Activated CD4-positive, alpha-beta T cell treated with anti-CD3 and anti-CD28 coated beads, Interleukin-2, amount 50 U/mL, for 16 hours (primary cell): Measurements from ENCODE around the gene TMEM237.
A peak's percentile ranks its signal among the peaks of the same experiment; 100 is the strongest.
"Not testable (repeated sequence)": the region's sequence is repeated elsewhere in the genome, so short reads cannot be mapped to it uniquely, and the experiment has no call there.

Source experiments
- DNase-seq: peaks from one replicate; pipeline ENCODE4 v3.0.0-alpha.2; 2020

TMEM237 gene, protein sequence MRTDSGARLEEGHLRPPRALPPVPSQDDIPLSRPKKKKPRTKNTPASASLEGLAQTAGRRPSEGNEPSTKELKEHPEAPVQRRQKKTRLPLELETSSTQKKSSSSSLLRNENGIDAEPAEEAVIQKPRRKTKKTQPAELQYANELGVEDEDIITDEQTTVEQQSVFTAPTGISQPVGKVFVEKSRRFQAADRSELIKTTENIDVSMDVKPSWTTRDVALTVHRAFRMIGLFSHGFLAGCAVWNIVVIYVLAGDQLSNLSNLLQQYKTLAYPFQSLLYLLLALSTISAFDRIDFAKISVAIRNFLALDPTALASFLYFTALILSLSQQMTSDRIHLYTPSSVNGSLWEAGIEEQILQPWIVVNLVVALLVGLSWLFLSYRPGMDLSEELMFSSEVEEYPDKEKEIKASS

DNA sequence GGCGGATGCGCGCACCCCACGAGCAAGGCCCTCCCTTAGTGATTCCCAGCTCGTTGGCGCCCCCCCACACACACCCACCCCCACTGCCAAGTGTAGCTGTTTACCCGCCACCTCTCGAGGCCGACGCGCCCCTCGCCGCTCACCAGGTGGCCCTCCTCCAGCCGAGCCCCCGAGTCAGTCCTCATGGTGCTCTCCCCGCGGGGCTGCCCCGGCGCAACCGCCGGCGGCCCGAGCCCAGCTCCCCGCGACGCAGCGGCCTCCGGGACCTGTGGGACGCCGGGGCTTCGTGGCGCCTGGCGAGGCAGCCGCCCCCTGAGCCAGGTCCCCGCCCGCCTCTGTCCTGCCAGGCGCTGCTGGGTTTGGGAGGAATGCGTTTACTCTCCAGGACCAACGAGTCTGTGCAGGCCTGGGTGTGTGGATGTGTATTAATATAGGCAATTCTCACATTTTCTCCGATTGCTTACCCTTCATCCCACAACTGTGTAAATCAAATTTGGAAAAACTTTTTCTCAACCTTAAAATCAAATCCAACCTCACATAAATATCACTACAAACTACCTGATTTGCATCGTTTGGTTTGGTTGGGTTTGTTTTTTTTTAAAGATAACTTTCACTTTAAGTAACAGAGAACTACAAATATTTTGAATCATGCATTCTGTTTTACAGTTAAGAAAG is at the start of gene TMEM237:
TMEM237 (minus strand) TSS at position 288 of the 675 bp plus-strand sequence; CDS start at position 185, 103 bp downstream.
- DNase-seq = peak; percentile 43

DNA sequence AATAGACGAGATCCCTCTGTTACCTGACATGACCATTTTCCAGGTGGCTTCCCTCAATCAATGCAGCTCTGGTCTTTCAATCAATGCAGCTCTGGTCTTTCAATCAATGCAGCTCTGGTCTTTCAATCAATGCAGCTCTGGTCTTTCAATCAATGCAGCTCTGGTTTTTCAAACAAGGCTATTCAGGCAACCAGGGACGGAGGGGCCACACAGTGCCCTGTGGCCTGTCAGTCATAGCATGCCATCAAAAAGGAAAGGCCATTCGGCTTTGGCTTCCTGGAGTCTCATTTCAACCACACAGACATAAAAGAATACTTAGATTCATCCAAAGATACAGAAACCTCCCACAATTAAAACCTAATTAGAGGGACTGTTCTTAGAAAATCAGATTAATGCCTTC is 41.9 kb upstream of the TMEM237 start:
- no peak for DNase-seq

DNA sequence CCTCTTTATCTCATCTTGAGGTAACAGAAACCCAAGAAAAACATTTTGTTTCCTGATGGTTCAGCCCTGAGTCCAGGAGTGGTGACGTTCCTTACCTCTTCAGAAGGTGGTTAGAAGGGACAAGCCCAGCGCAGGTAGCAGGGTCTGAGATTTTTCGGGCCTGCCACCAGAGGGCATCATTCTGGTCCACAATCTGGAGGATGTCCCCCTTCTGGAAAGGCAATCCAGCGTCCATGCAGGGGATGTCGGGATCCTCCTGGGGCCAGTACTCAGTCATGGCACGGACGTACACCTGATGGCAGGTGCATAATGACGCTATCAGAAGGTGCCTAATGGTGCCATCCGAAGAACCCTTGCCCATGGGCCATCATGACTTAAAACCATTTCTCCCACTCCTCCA is 37.4 kb upstream of the TMEM237 start:
- no peak for DNase-seq

DNA sequence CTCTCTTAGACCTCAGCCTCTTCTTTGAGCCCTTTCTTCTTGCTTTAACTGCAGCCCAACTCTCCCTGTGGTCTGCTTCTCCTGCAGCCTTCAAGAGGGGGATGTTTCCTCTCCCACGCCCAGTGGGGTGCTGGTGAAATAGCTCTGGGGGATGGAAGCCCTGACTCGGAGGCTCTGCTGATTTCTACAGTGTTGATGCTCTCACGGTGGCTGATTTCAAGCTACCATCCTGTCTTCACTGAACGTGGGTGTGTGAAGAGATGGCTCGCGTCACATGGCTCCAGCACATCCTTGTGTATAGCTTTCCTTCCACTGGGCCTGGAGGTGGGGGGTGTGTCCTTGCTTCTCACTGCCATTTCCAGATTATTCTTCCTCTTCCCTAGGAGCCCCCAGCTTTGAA is 35.1 kb upstream of the TMEM237 start:
- no peak for DNase-seq

DNA sequence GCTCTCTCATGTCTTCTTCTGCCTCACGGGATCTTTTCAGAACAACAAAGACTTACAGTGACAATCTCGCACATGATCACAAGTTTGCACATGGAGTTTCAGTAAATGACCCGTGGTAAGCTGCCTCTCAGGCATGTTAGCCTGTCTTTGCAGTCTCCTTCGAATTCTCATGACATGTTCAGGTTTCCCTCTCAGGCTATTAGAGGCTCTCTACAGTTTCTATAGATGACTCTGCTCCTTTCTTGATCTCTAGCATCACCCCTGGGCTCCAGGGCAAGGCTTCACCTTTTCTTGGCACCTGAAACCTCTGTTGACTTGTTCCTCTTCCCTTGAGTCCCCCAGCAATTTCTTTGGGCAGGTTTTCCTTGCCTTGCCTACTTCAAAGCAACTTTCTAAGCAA is 32.2 kb upstream of the TMEM237 start:
- no peak for DNase-seq

DNA sequence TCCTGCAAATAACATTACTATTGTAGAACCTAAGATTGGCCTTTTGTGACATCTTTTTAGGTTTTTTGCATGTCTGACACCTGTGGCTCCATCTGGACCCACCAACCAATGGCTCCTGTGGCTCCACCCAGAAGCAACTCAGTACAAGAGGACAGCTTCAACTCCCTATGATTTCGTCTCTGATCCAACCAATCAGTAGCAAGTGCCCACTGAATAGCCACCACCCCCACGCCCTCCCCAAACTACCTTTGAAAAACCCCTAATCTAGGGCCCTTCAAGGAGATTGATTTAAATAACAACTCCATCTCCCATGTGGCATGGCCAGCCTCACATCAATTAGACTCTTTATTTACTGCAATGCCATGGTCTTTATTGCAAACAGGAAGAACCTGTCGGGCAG is 31.5 kb upstream of the TMEM237 start:
- no peak for DNase-seq

DNA sequence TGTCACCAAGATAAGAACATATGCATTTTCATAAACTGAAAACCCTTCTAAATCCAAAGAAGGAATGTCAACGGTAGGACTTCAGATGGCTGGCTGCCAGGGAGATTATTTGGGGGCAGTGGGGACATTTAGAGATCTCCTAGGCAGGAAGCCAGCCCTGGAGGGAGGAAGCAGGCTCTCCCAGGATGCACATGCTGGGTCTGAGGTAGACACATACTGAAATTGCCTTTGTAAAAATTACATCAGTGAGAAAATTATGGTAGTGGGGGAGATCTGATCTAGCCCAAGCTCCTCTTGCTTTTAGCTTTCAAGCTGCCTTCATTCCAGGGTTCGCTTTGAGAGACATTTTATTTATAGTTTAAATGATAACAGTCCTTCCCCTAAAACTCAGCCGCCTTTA is 31.0 kb upstream of the TMEM237 start:
- DNase-seq = no peak

DNA sequence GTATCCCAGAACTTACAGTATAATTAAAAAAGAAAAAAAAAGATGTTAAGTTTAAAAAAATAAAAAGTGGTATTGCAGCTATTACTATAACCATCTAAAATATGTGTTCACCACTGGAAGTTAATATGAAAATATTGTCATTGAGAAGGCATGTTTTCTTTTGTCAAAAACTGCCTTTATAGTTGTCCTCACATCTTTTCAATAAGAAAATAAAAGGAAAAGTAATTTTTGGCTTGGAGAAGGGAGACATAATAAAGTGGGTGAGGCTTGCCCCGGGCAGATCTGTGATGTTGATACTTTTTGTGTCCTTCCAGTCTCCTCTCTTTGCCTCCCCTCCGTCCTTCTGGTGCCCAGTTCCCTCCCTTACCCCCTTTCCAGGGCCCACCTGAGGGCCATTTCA is 30.2 kb upstream of the TMEM237 start:
- no peak for DNase-seq

DNA sequence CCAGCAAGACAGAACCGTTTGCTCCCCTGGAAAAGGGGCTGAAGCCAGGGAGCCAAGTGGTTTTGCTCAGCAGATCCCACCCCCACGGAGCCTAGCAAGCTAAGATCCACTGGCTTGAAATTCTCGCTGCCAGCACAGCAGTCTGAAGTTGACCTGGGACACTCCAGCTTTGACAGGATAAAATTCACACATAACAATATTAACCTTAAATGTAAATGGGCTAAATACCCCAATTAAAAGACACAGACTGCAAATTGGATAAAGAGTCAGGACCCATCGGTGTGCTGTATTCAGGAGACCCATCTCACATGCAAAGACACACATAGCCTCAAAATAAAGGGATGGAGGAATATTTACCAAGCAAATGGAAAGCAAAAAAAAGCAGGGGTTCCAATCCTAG is 27.9 kb upstream of the TMEM237 start:
- not testable (repeated sequence) for DNase-seq

DNA sequence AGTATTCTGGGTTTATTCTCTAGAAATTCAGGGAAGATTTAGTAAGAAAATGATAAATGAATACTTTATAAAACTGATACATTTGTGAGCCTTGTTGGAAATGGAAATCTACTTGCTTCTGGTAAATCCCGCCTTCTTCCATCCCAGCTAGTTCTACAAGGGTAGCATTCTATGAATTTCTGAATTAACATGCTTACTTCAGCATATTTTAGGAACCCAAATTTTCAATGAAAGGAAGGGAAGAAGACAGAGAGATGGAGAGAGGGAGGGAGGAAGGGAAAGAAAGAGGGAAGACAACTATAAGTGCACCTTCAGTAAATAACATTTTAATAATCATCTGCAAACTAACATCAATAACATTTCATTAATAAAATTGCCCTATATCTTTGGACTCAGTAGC is 26.6 kb upstream of the TMEM237 start:
- no peak for DNase-seq

DNA sequence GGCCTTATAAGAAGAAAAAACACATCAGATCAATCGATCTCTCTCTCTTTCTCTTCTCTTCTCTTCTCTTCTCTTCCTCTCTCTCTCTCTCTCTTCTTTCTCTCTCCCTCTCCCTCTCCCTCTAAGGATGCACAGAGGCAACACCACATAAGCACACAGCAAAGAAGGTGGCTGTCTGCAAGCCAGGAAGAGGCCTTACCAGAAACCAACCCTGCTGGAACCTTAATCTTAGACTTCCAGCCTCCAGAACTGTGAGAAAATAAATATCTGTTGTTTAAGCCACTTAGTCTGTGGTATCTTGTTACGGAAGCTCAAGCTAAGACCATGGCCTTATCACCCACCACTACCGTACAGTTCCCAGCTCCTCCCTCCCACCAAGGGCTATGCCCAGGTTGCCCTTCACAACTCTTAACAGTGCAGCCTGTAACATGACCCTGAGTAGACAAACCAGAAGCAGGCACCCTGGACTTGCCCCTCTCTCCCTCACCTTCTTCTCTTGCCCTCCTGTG is 25.2 kb upstream of the TMEM237 start:
- DNase-seq = no peak

DNA sequence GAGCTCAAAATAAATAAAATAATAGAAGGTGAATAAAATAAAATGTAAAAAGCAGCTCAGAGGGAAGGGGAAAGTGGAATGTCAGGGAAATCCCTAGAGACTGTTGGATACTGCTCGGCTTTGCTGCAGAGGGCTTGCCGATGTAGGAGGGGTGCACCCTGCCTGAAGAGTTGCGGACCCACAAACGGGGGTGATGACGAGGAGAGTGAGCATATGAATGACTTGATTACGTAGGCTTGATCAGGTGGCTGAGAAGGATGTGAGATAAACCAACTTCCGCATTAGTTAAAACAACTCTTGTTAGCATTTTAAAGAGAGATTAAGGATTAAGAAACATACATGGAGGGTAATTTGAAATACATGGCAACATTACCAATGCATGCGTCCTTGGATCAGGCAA is 21.0 kb upstream of the TMEM237 start:
- no peak for DNase-seq

DNA sequence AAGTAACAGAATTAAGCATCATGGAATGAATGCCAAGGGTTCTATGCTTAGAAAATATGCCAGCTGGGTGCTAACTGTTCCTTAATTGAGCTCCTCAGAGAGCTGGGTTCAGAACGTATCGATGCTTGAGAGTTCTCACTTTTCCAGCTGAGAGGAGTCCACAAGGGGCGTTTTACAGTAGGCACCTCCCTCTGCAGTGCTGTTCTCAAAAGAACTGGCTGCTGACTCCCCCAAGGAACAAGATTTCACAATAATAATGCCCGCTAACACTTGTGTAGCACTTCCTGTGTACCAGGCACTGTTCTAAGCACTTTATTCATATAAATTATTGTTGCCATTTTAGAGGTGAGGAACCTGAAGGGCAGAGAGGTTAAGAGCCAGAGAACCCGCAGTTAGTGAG is 18.1 kb upstream of the TMEM237 start:
- DNase-seq = no peak

DNA sequence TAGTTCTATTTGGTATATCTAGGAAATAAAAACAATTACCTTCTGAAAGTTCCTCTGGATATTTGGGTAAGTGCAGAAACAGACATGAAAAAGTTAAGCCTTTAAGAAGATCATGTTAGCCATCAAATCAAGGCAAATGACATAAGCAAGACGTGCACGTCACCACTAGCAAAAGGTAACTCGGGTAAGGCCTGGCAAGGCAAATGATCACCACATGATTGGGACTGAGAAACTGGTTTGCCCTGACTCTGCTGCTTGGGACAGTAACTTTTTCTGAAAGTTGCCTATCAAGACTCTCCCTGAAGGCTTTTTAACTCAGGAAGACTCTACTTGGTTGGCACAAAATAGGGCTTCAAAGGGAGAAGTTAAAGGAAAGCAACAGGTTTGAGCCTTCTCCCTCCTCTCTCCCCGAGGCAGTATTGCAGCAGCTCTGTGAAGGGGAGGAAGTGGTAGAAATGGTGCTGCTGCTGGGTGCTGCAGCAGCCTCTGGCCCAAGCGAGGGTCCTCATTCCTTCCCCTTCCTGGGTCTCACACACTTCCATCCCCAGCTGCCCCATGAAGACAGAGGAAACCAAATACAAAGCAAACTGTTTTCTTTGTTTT is 17.1 kb upstream of the TMEM237 start:
- no peak for DNase-seq

DNA sequence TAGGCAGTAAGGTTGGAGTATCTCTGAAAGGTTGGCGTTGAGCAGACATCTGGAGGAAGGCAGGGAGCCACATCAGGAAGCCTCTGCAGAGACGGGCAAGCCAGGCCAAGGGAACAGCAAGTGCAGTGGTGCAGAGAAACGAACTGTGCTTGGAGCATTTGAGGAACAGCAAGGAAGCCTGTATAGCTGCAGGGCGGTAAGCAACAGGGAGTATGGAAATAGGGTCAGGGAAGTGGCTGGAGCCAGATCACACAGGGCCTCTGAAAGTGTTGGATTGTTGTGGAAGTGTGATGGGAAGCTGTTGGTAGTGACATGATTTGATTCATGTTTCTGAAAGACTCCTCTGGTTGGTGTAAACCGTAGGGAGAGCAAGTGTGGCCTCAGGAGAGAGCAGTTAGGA is 13.4 kb upstream of the TMEM237 start:
- DNase-seq = no peak

DNA sequence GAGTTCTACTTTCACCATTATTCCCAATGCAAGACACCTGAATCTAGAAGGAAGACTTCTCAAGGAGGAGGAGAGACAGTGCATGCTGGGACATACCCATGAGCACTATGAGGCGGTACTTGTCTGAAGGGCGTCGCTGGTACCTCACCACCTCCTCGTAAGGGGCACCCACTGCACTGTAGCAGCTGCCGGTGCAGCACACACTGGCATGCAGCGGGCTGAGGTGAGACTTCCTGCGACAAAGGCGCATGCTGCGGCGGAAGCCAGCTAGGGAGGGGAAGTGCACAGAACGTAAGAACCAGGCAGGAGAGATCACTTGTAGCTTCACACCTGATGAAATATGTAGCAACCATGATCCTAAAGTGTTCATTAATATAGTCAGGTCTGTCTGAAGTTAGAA is 12.8 kb upstream of the TMEM237 start:
- DNase-seq = no peak

DNA sequence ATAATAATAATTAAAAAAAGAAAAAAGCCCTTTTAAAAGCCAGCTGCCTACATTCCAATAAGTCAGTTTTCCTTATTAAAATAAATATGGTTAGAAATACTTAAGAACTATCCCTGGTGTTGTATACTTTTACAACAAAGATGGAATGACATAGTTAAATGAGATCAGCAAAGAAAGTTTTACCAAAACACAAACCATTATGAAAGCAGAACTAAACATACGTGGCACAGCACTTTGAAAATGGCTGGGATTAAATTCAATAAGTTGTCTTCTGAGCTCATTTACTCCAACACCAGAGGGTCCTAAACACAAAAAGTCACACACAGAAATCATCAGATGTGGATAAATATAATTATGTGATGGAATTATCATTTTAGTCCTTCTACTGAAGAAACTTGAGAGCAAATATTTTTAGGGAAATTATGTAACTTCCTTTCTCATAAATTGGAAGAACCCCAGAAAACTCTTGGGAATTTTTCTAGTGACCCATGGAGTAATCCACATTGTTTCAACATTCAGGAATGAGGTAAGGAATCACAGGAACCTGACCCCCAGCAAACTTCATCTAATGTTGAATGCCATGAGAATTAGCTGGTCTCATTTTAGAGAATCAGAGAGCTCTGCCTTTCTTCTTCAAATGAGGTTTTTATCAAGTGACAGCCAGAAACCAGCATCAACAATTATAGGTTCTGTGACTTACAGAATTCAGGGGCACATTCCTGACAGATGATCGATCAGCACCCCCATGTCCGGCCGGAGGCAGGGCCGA is 11.5 kb upstream of the TMEM237 start:
- DNase-seq = no peak

DNA sequence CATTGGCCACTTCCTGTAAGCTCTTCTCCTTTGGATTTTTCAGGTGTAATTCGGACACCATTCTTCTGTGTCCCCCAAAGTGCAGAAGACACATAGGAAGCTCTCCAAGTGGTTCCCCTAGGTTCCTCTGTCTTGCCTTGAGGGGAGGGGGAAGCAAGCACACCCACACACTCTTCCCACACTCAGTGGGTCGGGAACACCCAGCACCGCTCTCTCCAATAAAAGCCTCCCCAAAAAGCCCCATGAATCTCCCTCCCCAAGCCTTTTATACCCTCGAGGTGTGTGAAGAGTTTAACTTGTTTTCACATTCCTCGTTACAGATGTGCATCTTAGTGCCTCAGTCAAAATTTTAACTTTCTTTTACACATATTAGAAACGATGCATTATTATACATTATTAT is 9.9 kb upstream of the TMEM237 start:
- no peak for DNase-seq

DNA sequence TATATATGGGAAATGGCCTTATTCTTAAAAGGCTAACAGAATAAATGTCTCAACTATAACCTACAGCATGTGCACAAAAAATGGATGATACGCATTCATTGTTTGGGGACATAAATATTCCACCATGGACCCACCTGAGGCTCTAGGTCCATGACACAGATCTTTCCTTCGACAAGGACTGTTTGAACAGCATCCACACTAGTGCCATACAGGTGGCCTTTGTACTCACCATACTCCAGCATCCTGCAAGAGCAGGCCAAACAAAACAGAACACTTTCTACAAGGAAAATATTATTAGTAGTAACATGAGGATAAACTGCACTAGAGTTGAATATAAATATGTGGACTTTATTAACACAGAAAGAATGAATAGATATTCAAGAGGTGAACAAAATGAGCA is 6.1 kb upstream of the TMEM237 start:
- DNase-seq = no peak

DNA sequence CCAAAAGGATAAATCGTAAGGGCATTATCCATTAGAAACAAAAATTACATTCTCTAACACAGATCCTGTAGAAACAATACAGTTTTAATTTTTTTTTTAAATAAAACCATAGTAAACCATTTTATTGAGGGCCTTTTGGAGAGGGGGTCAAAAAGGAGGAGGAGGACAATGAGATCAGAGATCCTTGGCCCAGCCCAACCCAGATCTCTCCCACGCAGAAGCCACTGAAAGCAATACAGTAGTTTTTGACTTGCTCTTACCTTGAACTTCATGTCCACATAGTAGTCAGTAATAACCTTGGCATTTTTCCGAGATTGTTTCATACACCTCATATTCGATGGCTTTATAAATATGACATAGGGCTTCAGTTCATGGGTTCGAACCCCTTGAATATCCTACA is 4.1 kb upstream of the TMEM237 start:
- no peak for DNase-seq

DNA sequence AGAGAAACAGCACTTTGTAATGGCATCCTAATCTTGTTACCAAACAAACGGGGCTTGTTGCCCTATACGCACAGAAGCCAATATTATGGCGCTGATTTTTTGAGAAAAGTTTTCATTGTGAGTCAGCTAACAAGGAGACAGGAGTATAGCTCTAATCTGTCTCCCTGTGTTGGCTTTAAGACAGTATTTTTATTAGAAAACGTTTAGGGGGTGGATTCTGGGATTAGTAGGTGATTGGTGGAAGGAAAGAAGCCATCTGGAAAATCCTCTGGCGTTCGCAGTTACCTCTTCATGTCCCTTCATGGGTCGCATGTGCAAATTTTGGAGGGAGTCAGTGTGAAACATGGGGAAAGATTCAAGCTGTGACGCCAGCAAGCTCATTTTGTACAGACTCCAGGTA is 698 bp upstream of the TMEM237 start:
- DNase-seq = no peak

DNA sequence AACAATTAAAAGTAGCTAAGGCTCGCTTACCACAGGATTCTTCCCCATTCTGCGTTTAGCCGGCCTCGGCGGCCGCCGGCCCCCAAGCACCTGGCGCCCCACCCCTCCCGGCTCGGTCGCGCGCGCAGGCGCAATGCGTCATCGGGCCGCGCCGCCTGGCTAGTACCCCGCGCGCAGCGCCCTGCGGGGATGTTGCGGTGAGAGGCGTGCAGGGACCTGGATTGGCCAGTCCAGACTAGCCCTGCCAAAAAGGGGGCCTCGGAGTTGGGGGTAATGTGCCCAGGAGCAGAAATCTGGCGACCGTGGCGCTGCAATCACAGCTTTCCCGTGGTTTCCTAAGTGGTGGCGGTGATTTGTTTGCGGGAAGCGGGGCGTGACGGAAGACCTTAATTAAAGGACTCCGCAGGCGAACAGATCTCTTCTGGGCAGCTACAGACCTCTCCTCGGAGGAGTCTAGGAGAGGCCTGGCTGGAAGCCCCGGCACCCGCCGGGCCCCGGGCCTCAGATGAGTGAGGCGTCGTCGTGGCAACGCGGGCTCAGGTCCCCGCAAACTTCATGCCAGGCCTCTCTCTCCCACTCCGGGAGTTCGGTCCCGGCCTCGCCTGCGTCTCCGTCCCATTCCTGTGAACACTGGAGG is 606 bp downstream of the TMEM237 start:
- peak; percentile 84 for DNase-seq

DNA sequence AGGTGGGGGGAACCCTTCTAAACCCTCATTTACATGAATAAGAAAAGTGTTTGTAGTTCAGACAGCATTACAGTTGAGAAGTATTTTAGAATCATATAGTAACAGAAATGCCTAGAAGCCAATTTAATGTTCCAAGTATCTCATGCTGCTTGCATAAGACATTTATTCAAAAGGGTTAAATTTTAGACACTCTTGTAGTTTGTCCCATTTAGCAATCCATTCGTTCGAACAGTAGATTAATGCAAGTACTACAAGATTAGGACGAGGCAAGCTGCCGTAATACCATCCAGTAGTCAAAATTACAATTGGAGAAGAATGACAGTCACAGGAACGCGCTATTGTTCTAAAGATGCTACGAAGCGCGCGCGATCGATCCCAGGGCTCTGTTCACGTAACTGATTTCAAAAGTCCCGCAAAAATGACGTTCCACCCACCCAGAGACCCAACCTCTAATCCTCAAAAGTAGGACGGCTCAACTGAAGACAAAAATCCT is 1.2 kb downstream of the TMEM237 start:
- DNase-seq = no peak
